Left kidney (tissue), 2 donors: ENCODE results near the gene PLEKHG2. TPM values are rescaled to one million over a fixed set of nuclear protein-coding genes. Genes with fewer than 3 reads are reported as not detected.

Source experiments
- DNase-seq: peaks from one replicate; pipeline ENCODE4 v3.0.0-alpha.2; 2013
- polyA plus RNA-seq: library from polyadenylated mRNA; unstranded; fragments of 120-200 nt; gene quantifications from one replicate; pipeline ENCODE4 v1.2.1, GENCODE V29; 2013; ENCODE audit not compliant: insufficient read length

Gene PLEKHG2
- polyA plus RNA-seq, 1 donor = 118 TPM

DNA sequence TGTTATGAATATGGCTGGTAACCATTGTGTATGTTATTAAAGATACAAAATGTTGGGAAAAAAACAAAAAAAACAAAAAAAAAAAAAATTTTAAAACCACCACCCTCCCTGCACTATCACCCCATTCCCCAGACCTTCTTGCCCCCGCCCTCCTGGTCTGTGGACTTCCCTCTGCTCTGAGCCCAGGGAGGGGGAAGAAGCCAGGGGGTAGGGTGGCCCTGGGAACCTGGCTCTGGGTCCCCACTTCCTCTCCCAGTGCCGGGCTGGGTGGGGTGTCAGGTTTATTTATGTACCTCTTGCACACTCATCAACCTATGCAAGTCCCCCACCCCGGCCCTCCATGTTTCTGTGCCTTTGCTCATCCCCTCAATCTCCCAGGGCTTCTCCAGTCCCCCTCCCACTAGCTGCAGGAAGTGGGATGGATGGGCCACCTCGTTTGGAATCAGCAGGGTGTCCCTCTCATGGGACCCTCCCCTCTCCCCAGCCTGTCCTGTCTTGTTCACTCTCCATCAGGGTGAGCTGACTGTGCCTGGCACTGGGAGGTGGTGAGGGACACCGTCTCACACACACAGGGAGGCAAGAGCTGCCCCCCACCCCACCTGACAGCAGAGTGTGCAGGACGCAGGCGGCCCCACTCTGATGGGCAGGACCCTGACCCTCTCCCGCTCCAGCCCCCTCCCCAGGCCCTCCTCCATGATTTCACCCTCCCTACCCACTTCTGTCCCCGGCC lies 27.5 kb upstream of the PLEKHG2 start:
- no peak for DNase-seq

- no peak for DNase-seq
Observed at GRCh38 chr19:39385629-39386411, 26.6 kb upstream of the PLEKHG2 start.

DNA sequence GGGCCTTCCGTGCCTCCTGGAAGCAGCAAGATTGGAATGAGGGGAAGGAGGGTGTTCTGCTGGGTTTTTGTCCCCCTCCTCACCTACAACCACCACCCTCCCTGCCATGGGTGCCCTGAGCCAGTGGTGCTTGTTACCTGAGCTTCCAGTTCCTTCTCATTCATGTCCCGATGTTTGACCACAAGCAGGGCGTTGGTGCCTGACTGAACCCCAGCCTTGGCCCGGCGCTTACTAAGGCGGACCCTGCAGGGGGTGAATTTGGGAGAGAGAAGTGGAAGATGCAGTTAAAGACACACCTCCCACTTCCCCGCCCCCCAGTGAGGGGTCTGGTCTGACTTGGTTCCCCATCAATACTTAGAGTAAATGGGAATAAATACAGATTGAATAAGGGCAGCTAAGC lies 25.9 kb upstream of the PLEKHG2 start:
- no peak for DNase-seq

DNA sequence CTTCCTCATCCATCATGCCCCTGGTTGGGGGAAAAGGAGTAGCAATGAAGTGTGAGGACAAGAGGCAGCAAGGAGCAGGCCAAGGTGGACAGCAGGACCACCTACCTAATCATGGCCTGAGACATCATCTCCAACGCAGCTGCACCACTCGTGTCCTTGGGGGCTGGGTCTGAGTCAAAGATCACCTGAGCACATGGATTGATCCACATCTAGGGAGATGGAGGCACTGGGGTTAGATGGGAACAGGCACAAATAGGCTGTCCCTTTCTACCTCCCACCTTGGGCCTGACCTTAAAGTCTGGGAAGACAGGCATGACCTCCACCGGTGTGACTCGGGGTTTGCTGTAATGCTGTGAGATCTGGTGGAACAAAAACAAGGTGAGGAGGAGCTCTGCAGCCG lies 23.8 kb upstream of the PLEKHG2 start:
- no peak for DNase-seq

- DNase-seq = no peak
Observed at GRCh38 chr19:39389631-39390414, 22.6 kb upstream of the PLEKHG2 start.

DNA sequence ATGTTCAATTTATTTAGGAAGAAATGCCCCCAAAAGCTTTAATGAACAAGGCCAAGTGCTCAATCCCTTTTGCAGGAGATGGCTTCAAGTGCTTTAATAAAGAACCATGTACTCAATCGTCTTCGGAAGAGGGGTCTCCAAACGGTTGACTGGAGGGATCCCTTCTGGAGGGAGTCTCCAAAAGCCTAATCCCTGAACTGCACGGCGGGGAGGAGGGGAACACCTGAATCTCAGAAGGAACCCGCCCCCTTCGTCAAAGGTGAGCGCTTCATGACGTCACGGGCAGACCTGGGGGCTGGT lies 22.1 kb upstream of the PLEKHG2 start:
- no peak for DNase-seq

DNA sequence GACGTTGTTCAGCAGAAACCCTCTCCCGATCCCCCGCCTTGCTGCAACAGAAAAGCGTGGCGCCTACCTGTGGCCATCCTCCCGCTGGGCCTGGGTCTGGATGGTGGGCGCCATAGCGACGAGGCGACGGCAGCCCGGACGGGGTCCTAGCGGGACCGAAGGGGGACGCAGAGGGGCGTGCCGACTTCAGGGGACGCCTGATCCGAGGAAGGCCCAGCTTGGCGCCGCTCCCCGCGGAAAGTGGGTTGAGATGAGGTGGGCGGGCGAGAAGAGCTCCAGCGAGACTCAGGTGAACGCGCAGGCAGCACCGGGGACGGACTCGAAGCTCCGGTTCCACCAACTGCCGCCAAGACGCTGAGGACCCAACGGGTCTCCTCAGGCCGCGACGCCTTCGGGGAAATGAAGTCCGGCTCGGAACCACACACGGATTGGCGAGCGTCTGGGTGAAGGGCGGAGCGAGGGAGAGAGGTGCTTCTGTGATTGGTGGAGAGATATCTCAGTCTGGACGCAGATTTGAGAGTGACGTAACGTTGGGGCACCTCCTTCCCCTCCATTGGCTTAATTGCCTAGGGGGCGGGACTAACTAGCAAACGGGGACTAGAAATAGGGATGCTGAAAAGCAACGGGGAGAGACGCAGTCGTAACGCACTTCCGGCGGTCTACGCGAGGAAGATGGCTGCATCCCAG lies 21.6 kb upstream of the PLEKHG2 start, which contains the start of the genes MED29 and PAF1:
TSS of gene MED29 (plus strand) at position 628 of the 687 bp plus-strand sequence. CDS start at position 673, 45 bp downstream.
TSS of gene PAF1 (minus strand) at position 356 of the 687 bp plus-strand sequence. CDS start at position 114, 242 bp downstream.
- peak; percentile 100 for DNase-seq

DNA sequence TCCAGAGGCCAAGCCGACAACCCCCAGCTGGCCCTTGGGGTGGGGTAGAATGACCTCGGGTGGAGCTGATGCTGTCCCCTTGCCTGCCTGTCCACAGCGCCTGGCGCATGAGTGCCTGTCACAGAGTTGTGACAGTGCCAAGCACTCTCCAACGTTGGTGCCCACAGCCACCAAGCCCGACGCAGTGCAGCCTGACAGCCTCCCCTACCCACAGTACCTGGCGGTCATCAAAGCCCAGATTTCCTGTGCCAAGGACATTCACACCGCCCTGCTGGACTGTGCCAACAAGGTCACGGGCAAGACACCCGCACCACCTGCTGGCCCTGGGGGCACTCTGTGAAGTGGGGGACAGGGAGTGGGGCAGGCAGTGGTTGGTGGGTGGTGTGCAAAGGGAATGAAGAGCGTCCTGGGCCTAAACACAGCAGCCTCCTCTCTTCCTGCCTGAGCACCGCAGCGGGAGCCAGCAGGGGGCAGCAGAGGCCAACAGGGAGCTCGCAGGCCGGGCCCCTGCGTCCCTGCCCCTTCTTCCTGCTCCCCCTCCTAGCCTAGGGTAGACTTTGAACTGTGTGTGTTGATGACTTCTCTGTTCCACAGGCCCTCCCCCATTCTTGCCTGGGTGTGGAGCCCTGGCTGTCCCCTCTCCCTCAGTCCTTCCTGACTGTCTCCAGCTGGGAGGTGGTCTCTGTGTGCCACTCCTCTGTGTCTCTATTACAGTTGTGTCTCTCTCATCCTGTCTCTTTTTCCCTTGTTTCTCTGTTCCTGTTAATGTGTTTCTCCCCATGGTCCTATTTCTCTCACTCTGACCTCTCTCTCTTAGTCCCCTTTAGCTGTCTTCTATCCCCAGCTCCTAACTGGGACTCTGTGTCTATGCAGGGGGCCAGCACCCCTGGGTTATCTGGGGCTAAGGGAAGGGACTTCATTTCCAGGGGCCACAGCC lies 14.8 kb upstream of the PLEKHG2 start:
- no peak for DNase-seq

DNA sequence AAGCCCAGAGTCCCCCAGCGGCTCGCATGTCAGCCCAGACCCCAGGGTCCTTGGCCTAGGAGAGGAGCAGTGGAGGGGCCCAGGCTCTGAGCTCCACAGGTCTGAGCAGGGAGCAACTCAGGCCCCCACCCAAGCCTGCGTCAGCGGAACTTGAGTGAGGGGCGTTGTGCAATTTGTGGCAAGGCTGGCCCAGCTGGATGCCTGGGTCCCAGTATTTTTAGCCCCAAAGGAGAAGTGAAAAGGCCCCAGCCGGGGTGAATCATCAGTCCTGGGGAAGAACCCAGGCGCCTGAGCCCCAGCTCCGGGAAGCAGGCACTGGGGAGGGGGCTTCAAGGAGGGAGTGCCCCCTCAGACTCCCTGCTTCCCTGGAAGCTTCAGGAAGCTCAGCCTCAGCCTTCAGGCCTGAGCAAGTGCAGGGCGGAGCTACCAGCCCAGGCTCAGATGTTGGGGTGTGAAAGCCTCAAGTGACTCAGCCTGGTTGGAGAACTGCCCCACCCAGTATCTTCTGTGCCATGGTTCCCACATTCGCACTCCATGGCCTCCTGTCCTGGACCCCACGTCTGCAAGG lies 14.1 kb upstream of the PLEKHG2 start:
- DNase-seq = no peak

DNA sequence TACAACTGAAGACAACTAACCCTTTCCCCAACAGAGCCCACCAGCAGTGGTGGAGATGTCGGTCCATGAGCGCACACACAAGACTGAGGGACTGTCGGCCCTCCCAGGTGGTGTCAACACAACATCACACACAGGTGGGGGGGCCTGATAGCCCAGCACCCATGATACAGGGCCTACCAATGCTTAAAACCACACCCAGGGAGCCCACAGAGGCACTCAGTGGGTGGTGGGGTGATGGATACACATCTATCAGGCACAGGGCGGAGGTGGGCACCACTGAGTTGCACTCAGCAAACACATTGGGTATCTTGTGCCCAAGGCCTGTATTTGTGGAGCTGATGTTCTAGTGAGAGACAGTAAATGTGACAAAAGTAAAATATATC lies 12.8 kb upstream of the PLEKHG2 start:
- no peak for DNase-seq

DNA sequence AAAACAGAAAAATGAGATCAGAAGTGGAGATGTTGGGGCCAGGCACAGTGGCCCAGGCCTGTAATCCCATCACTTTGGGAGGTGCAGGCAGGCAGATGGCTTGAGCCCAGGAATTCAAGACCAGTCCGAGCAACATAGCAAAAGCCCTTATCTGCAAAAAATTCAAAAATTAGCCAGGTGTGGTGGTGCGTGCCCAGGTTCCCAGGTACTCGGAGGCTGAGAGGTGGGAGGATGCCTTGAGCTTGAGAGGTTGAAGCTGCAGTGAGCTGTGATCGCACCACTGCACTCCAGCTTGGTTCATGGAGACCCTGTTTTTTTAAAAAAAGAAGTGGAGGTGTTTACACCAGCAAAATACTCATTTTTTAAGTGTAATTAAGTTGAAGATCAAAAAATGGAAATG lies 12.4 kb upstream of the PLEKHG2 start:
- no peak for DNase-seq

- no peak for DNase-seq
Observed at GRCh38 chr19:39401070-39401548, 11.4 kb upstream of the PLEKHG2 start.

DNA sequence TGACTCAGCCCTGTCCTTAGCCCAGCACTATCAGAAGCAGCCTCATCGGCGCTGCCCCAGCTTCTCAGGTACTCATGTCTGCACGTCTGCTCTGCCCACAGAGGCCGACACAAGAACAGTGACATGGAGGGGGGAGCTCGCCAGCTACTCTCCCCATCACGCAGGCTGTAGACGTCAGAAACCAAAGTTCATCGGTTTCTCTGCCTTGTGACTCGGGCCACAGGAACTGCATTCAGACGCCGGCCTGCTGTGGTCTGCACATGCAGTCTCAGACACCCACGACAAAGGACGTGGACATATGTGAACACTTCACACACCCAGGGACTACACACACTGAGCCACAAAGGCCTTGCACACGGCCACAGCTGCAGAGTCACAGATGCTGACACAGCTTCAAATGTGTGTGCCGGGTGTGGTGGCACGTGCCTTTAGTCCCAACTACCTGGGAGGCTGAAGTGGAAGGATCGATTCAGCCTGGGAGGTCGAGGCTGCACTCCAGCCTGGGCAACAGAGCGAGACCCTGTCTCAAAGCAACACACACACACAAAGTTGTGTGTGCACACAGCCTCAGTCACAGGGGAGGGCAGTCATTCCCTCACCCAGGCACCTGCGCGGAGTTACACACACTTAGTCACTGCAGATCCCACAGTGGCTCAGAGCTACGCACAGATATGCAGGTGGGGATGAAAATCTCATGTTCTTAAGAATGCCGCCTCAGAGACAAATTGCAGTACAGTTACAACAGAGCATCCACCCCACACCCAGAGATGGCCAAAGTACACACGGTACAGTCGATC lies 10.7 kb upstream of the PLEKHG2 start:
- DNase-seq = no peak

DNA sequence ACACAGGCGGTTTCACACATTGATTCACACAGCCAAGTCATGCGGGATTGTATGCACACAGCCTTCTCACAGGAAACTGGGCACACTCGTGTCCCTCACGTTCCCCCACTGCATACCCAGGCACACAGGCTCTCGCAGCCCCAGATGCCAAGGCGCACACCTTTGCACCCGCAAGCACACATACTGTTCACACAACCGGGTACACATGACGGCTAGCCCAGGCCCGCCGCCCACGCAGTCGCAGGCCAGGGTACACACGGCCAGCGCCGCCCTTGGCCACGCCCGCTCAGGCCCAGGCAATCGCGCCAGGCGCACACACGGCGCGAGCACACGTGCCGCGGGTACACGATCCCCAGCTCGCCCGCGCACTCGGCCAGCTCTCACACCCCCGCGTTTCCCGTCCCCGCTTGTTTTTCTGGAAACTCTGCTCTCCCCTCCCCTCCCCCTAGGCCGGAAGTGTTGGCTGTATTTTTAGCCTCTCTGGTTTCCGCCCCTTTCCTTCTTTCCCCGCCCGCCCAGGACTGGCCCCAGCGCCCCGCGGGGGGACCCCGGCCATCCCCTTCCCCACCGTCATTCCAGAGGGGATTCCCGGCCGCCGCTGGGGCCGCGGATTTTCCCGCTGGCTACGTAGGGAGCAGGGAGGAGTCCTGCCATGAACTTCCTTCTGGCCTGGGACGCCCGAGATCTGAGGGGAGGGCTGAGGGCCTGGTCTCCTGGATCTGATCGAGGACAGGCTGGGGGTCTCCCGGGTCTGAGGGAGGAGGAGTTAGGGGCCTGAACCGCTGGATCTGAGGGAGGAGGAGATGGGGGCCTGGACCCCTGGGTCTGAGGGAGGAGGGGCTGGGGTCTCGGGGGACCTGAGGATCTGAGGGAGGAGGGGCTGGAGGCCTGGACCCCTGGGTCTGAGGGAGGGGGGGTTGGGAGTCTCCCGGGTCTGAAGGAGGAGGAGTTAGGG lies 9.8 kb upstream of the PLEKHG2 start:
- DNase-seq = peak; percentile 93

DNA sequence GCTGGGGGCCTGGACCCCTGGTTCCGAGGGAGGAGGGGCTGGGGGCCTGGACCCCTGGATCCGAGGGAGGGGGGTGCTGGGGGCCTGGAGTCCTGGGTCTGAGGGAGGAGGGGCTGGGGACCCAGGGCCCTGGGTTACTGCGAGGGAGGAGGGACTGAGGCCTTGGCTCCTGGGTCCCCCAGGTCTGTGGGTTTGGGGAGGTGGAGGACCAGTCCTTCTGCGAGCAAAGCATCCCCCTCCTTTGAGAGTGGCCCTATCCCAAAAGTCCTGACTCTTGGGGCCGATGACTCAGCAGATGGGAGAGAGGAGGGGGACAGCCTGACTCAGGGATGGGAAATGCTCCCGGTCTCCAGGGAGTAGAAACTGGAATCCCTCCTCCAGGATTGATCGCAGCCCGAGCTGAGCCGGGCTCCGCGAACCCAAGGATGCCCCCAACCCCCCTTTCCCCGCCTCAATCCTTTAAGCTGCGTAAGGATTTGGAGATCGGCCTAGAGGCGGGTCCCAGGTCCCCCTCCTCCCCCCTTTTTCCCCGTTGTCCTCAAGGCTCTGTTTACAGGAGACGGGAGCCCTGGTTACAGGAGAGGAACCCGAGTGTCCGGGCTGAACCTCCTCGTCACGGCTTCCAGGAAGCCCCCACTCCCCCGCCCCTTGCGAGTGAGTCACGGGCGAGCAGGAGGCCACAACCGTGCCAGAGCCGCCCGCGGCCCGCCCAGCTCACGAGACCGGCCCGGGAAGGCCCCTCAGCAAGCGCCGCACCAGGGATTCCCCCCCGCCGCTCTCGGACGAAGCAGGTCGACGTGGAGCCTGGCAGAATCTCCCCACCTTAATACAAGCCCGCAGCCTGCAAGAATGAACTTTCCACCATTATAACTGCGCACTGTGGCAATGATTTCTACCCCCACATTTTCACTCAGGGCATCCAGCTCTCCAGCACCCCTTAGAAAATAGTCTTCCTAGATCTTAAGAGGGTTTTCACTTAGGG lies 8.8 kb upstream of the PLEKHG2 start:
- peak; percentile 92 for DNase-seq

DNA sequence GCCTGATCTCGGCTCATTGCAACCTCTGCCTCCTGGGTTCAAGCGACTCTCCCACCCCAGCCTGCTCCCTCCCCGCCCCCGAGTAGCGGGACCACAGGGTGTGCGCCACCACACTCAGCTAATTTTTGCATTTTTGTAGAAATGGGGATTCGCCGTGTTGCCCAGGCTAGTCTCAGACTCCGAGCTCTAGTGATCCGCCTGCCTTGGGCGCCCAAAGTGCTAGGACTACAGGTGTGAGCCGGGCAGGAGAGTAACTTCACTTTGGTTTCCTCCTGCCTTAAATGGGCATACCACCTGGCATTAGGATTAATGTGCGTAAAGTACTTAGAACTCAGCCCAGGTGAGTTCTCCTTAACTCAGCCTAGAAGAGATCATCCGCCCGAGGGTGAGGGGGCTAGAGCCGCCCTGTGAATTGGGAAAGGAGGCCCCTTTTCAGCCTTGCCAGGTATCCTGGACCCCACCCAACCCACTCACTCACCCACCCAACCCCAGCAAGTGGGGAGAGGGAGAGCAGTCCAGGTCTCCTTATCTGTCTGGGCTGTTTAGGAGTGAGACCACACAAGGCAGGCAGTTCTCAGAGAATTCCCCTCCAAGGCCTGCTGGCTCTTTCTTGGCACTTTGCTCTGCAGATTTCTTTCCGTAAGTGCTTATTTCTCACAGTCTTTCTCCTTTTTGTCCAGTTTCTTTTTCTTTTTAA lies 7.1 kb upstream of the PLEKHG2 start:
- DNase-seq = no peak
